HUES64 (cell line): Measurements from ENCODE around the gene METTL24.
"Not testable (repeated sequence)": the region's sequence is repeated elsewhere in the genome, so short reads cannot be mapped to it uniquely, and the experiment has no call there.

Source experiments
- H3K27ac ChIP-seq: 2 replicates; pipeline ENCODE4 v1.7.0; 2013; ENCODE audit warnings: low read depth, low read length, inconsistent platforms
- H3K27me3 ChIP-seq: 2 replicates; pipeline ENCODE4 v1.6.1; 2013; ENCODE audit warnings: mild to moderate bottlenecking, low read length; ENCODE audit not compliant: insufficient read depth
- H3K36me3 ChIP-seq: 2 replicates; pipeline ENCODE4 v1.6.1; 2013; ENCODE audit warnings: mild to moderate bottlenecking, low read length; ENCODE audit not compliant: insufficient read depth
- H3K4me1 ChIP-seq: 2 replicates; pipeline ENCODE4 v1.6.1; 2013; ENCODE audit warnings: mild to moderate bottlenecking, low read length, moderate library complexity; ENCODE audit not compliant: insufficient read depth
- H3K4me3 ChIP-seq: 2 replicates; pipeline ENCODE4 v1.5.1; 2013; ENCODE audit warnings: mild to moderate bottlenecking, low read length, moderate library complexity
- H3K9ac ChIP-seq: 2 replicates; pipeline ENCODE4 v1.6.1; 2013; ENCODE audit warnings: mild to moderate bottlenecking, low read depth, low read length
- H3K9me3 ChIP-seq: 2 replicates; pipeline ENCODE4 v1.6.1; 2013; ENCODE audit warnings: low read depth, low read length; ENCODE audit not compliant: insufficient read depth
- WGBS: fragments of 150-250, 120-280 bp; methylation state at CpG from one replicate; pipeline ENCODE4 v1.1.7; 2013; ENCODE audit warnings: missing lambda C conversion rate; 5-methylcytosine and 5-hydroxymethylcytosine counted together

METTL24 gene

DNA sequence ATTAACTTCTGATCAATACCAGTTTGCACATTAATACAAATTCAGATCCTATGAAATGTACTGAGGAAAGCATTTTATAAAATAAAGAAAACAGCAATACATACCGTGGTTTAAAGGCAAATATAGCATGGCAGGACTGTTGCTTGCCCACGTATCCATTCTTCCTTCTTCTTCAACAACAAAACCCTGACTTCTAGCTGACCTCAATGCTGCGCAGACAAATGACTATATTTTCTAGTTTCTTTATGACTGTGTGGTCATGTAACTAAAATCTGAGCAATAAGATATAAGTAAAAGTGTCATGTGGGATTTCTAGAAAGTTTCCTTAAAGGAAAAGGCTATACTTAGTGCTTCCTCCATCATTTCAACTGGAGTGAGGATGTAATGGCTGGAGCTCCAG, 92.9 kb downstream of the METTL24 start:
- Histone ChIP-seq H3K4me3 (no peak overlapping the region), H3K9ac (no peak overlapping the region), H3K27ac (no peak overlapping the region), H3K4me1 (peaks cover 12% of the 10 kb centered on the region), H3K27me3 (no peaks in the 10 kb centered on the region), H3K36me3 (no peaks in the 10 kb centered on the region), H3K9me3 (no peaks in the 10 kb centered on the region; the same call in 1 of the 2 replicates)
- 97% methylated on average over 3 of the region's 3 CpGs for WGBS

DNA sequence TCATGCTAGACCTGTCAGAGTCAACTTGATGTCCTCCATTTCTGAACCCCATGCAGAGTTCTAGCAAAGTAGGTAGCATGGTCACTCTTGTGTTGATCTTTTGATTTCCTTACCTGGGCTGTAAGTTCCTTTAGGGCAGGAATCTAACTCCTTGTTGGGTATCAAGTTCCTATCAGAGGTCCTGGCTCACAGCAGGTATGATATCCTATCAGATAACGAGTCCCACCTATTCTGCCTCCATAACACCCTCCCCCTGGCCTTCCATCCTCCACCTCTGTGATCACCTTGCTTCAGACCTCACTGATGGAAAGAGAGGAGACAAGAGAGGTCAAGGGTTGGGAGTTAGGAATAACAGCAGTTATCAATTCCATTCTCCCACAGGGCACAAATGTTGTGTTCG, 101.8 kb downstream of the METTL24 start:
- Histone ChIP-seq H3K4me1 (no peaks in the 10 kb centered on the region), H3K4me3 (no peak overlapping the region), H3K9ac (no peak overlapping the region), H3K27ac (no peak overlapping the region), H3K9me3 (peaks cover 6% of the 10 kb centered on the region), H3K36me3 (no peaks in the 10 kb centered on the region), H3K27me3 (no peaks in the 10 kb centered on the region)
- 84% methylated on average over 2 of the region's 2 CpGs for WGBS

DNA sequence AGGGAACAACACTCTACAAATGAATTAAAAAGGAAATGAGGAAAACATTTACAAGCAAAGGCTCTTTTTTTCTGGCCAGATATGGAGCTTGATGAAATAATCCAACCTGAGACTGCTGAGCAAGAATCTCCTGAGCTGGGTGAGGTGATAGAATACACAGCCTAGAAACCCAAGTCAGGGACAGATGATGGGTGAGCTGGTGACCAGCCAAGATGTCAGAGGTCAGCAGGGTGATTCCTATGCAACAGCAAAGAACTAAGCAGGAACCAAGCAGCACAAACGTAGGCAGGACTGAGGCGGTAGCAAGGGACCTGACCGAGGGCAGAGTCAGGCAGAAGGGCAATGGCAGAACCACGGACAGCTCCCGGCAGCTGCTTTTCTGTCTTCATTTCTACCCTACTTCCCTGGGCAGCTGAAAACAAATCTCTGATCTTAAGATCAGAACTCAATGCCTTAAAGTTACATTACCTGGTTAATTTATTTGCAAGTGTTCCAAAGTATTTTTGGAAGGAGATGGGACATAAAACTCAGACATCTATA, 102.9 kb downstream of the METTL24 start:
- Histone ChIP-seq H3K9me3 (peaks cover 6% of the 10 kb centered on the region), H3K27me3 (no peaks in the 10 kb centered on the region), H3K4me1 (no peaks in the 10 kb centered on the region), H3K36me3 (no peaks in the 10 kb centered on the region), H3K9ac (no peak overlapping the region), H3K27ac (no peak overlapping the region), H3K4me3 (no peak overlapping the region)
- 17% methylated on average over 5 of the region's 5 CpGs for WGBS

DNA sequence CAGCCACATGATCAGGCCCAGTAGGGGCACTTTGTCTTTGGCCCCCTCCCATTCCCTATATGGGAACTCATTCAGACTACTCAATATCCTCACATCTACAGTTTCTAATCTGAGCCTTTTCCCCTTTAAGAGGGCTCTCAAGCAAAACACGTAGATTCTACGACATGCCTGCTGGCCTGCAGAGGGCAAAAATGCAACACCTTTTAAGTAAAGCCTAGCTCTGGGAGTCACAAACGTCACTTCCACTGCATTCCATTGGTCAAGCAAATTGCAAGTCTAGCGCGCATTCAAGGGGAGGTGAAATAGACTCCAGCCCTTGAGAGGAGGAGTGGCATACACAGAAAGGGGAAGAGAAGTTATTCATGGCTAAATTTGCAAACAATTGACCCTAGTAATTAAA, 107.3 kb downstream of the METTL24 start:
- Histone ChIP-seq H3K9ac (no peak overlapping the region), H3K36me3 (no peaks in the 10 kb centered on the region), H3K4me1 (no peaks in the 10 kb centered on the region), H3K9me3 (no peaks in the 10 kb centered on the region), H3K27ac (no peak overlapping the region), H3K4me3 (no peak overlapping the region), H3K27me3 (no peaks in the 10 kb centered on the region)
- 76% methylated on average over 5 of the region's 5 CpGs for WGBS

DNA sequence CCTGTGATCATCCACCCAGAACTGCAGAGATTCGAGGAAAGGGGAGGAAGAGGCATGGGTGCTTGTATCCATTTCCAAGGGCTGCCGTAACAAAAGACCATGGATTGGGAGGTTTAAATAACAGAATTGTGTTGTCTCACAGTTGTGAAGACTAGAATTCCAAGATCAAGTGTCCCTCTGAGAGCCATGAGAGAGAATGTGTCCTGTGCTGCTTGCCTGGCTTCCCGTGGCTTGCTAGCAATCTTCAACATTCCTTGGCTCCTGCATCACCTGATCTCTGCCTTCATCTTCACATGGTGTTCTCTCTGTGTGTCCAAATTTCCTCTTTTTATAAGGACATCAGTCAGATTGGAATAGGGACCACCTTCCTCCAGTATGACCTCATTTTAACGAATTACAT, 108.1 kb downstream of the METTL24 start:
- Histone ChIP-seq H3K9ac (no peak overlapping the region), H3K36me3 (no peaks in the 10 kb centered on the region), H3K4me1 (no peaks in the 10 kb centered on the region), H3K4me3 (no peak overlapping the region), H3K9me3 (no peaks in the 10 kb centered on the region), H3K27me3 (no peaks in the 10 kb centered on the region), H3K27ac (no peak overlapping the region)
- 86% methylated on average over 3 of the region's 4 CpGs for WGBS

DNA sequence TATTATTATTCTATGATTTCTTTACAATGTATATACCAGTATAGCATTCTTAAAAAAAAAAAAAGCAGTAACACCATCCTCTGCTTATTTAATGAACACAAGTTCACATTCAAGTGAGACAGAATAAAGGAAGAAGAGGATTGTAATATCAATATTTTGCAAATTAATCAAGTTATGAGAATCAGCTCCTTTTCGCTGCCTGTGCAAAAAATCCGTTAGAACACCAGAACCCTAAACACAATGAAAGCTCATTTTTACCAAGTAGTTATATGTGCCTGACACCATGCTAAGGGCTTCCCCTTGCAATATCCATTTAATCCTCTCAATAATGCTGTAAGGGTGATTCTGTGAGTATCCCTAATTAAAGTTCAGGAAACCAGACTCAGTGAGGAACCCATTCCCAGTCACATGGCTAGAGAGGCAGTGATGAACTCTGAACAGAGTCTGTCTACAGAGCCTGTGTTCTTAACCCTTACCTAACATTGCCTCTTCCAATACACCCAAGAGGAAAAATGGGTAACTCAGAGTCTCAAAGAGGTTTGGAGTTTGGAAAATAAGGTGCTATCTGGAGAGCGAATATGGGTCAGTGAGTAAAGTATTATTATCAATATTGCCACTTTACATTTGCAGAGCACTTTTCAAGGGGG, 111.1 kb downstream of the METTL24 start:
- 95% methylated on average over 2 of the region's 3 CpGs for WGBS
- H3K27me3 ChIP-seq = no peaks in the 10 kb centered on the region
- H3K4me3 ChIP-seq = no peak overlapping the region
- H3K4me1 ChIP-seq = no peaks in the 10 kb centered on the region
- H3K9ac ChIP-seq = no peak overlapping the region
- no peaks in the 10 kb centered on the region for H3K9me3 ChIP-seq
- H3K36me3 ChIP-seq = no peaks in the 10 kb centered on the region
- H3K27ac ChIP-seq = no peak overlapping the region

DNA sequence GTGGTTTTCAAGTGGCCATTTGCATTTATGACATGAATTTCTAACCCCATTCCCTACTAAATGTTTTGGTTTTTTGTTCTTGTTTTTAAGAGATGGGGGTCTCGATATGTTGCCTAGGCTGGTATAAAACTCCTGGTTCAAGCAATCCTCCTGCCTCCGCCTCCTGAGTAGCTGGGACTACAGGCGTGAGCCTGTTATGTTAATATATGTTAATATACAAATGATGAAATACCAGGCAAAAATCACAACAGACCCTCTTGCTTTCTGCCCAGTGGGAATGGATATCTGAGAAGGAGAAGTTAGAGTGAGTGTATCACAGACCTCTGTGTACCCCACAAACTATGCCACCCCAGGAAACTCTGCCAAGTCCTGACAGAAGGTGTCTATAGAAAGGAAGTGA, 111.8 kb downstream of the METTL24 start:
- Histone ChIP-seq H3K4me3 (no peak overlapping the region), H3K9me3 (no peaks in the 10 kb centered on the region), H3K27ac (no peak overlapping the region), H3K27me3 (no peaks in the 10 kb centered on the region), H3K9ac (no peak overlapping the region), H3K4me1 (no peaks in the 10 kb centered on the region), H3K36me3 (no peaks in the 10 kb centered on the region)
- 75% methylated on average over 1 of the region's 3 CpGs for WGBS

DNA sequence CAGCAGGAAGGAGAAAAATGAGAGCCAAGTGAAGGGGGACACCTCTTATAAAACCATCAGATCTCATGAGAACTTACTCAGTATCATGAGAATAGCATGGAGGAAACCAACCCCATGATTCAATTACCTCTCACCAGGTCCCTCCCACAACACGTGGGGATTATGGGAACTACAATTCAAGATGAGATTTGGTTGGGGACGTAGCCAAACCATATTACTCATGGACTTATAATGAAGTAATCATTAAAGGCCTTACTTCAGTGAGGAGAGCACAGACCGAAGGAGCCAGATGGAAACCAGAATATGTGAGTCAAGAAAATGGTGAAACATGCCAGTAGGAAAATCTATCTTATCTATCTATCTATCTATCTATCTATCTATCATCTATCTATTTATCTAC, 113.5 kb downstream of the METTL24 start:
- not testable (repeated sequence) for H3K36me3 ChIP-seq, H3K27me3 ChIP-seq, H3K4me3 ChIP-seq, H3K9me3 ChIP-seq, H3K4me1 ChIP-seq, H3K27ac ChIP-seq, H3K9ac ChIP-seq
- WGBS = 100% methylated on average over 2 of the region's 3 CpGs

DNA sequence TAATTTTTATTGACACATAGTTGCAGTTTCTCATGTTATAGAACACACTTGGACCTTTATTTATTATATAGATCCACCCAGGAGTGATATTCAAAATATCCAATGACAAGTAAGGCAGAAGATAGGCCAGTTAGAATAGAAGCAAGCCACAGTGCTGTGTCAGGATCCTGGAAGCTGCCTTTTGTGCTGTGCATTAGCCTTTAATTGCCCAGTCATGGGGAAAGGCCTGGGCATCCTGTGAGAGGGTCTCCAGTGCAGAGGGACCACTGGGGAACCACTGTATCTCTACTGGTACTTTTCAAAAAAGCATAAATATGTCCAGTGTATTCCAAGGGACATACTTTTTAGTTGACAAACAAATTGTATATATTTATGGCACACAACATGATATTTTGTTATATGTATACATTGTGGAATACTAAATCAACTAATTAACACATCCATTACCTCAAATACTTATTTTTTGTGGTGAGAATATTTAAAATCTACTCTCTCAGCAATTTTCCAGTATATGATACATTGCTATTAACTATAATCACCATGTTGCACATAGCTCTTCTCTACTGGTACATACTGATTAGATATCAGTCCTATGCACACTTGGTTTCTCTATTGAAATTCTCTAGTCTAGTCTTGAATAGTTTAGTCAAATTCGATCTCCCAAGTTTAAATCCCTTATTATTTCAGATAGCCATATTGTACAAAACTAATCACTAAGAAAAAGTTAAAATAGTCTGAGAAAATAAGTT, 118.4 kb downstream of the METTL24 start:
- Histone ChIP-seq H3K27ac (no peak overlapping the region), H3K4me3 (no peak overlapping the region), H3K36me3 (no peaks in the 10 kb centered on the region), H3K4me1 (no peaks in the 10 kb centered on the region), H3K9me3 (no peaks in the 10 kb centered on the region), H3K9ac (no peak overlapping the region), H3K27me3 (no peaks in the 10 kb centered on the region)
- WGBS = 71% methylated on average over 1 of the region's 1 CpG

DNA sequence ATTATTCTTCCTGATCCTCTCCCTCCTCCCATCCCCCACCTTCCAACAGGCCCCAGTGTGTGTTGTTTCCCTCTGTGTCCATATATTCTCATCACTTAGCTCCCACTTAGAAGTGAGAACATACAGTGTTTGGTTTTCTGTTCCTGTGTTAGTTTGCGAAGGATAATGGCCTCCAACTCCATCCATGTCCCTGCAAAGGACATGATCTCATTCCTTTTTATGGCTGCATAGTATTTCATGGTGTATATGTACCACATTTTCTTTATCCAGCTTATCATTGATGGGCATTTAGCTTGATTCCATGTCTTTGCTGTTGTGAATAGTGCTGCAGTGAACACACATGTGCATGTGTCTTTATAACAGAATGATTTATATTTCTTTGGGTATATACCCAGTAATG, 122.1 kb downstream of the METTL24 start:
- not testable (repeated sequence) for H3K9ac ChIP-seq, H3K4me1 ChIP-seq, H3K4me3 ChIP-seq, H3K27ac ChIP-seq, H3K9me3 ChIP-seq, H3K27me3 ChIP-seq, H3K36me3 ChIP-seq
- 100% methylated on average over 1 of the region's 1 CpG for WGBS

DNA sequence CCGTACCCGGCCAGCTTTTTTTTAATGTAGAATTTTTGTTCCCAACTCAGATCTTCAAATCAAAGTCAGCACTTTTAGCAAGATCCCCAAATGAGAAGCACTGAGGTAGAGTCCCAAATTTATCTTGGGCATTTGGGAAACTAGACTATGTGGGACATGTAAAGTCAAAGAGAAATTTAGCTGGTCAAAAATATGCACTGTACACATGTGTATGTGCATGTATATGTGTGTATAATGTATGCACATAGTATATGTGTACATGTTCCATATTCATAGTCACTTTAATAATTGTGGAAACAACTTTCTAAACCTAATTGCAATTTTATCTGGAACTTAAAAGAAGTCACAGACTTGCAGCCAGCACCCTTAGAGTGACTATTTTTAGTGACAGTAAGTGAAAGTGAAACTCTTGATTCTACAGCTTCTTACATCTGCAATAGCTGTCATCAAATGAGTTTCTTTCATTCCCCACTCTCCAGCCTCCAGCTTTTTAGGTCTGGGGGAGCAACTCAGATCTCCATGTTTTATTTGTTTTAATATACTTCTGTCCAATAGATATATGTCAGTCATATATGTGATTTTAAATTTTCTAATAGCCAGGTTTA, 124.3 kb downstream of the METTL24 start:
- no peaks in the 10 kb centered on the region for H3K4me1 ChIP-seq
- no peak overlapping the region for H3K4me3 ChIP-seq
- H3K9me3 ChIP-seq = no peaks in the 10 kb centered on the region
- no peak overlapping the region for H3K9ac ChIP-seq
- peaks cover 13% of the 10 kb centered on the region for H3K36me3 ChIP-seq
- no peaks in the 10 kb centered on the region for H3K27me3 ChIP-seq
- H3K27ac ChIP-seq = no peak overlapping the region
- WGBS = 91% methylated on average over 2 of the region's 2 CpGs
